ENCODE results near the gene KIAA0753. TPM values are rescaled to one million over a fixed set of nuclear protein-coding genes. Genes with fewer than 3 reads are reported as not detected.

Gene KIAA0753
- total and polyA plus RNA-seq, 2 of the 4 experiments (the other 2 are of a cell fraction), result 10.2 to 17.6 TPM

GRCh38 chr17:6539871-6540270, 100.6 kb downstream of the KIAA0753 start:
- no peak for TF ChIP-seq RFX5 (IDR thresholded peaks at IDR 0.05; ENCODE audit: low read depth, low read length)
- no peak for TF ChIP-seq RAD21 (IDR thresholded peaks at IDR 0.05; ENCODE audit: low read length)
- no peak for TF ChIP-seq MAZ (IDR thresholded peaks at IDR 0.05; ENCODE audit: borderline replicate concordance, low read depth, low read length)
- no peak for TF ChIP-seq MXI1 (IDR thresholded peaks at IDR 0.05; ENCODE audit: borderline replicate concordance, low read depth, low read length)
- no peak for TF ChIP-seq FOS (IDR thresholded peaks at IDR 0.05; ENCODE audit: low read depth, low read length)
- TF ChIP-seq NFE2L2 (IDR thresholded peaks at IDR 0.05; ENCODE audit: low read depth, low read length), result no peak
- TF ChIP-seq RCOR1 (IDR thresholded peaks at IDR 0.05; ENCODE audit: insufficient replicate concordance, low read length), result no peak
- TF ChIP-seq POLR2A (IDR thresholded peaks at IDR 0.05; ENCODE audit: low read depth, low read length), result no peak
- TF ChIP-seq CEBPB (IDR thresholded peaks at IDR 0.05; ENCODE audit: low read depth, low read length), result no peak
- no peak for TF ChIP-seq USF2 (IDR thresholded peaks at IDR 0.05; ENCODE audit: low read depth, low read length)
- no peak for TF ChIP-seq CTCF (conservative IDR thresholded peaks at IDR 0.05; ENCODE audit: low read depth, low read length)
- no peak for TF ChIP-seq SMC3 (IDR thresholded peaks at IDR 0.05; ENCODE audit: low read depth, low read length)
- no peak for TF ChIP-seq ELK1 (IDR thresholded peaks at IDR 0.05; ENCODE audit: borderline replicate concordance, low read depth, low read length)
- no peak overlapping the region for H2BK15ac ChIP-seq (ENCODE audit: low read depth, low read length)
- intact Hi-C loops (cut with micrococcal nuclease) (no loop called here), in situ Hi-C loops (cut with MboI; ENCODE audit: low sequenced_read_pairs) (no loop called here), dilution Hi-C loops (cut with HindIII; ENCODE audit: low sequenced_read_pairs, unreplicated experiment) (no loop called here)
- POLR2A ChIA-PET (ENCODE audit: unreplicated experiment), result no interaction called here
- no peak overlapping the region for H2AK9ac ChIP-seq (replicated peaks; ENCODE audit: low read depth, low read length, poor library complexity)
- no peak for ATAC-seq (ENCODE audit: low read depth)
- DNase-seq, result no peak
- CTCF ChIA-PET, result no interaction called here
- no peak overlapping the region for H4K91ac ChIP-seq (ENCODE audit: insufficient read depth, low read depth, low read length)
- no peaks in the 10 kb centered on the region for H4K20me1 ChIP-seq (ENCODE audit: insufficient read depth, low read length)
- no peak overlapping the region for H3K56ac ChIP-seq (ENCODE audit: extremely low read depth, insufficient read depth, low read length)
- no peak overlapping the region for H2BK120ac ChIP-seq (ENCODE audit: low read depth, low read length)
- 0 out of 2 replicates have a peak, but pooled peaks cover 3% of the 10 kb centered on the region for H3K9me1 ChIP-seq (ENCODE audit: insufficient read depth, low read length)
- H2BK5ac ChIP-seq (ENCODE audit: low read depth, low read length, poor library complexity, severe bottlenecking), result no peak overlapping the region
- BruUV-seq (replicated peaks), result no TSS peak
- no peaks in the 10 kb centered on the region for H3K36me3 ChIP-seq (ENCODE audit: control insufficient read depth, insufficient read depth, low read length)
- H4K5ac ChIP-seq (ENCODE audit: low read depth, low read length), result no peak overlapping the region
- H3K4me3 ChIP-seq (ENCODE audit: insufficient read depth, low read depth, low read length), result no peak overlapping the region
- H3K27me3 ChIP-seq (ENCODE audit: control insufficient read depth, insufficient read depth, low read length), result peaks cover 14% of the 10 kb centered on the region
- no peak overlapping the region for H3K14ac ChIP-seq (replicated peaks; ENCODE audit: low read depth, low read length)
- H3K18ac ChIP-seq (ENCODE audit: low read depth, low read length), result no peak overlapping the region
- no peak overlapping the region for H3K4ac ChIP-seq (ENCODE audit: low read depth, low read length)
- no peak overlapping the region for H3K4me2 ChIP-seq (ENCODE audit: low read depth, low read length)
- no peak overlapping the region for H2AFZ ChIP-seq (replicated peaks; ENCODE audit: low read length, poor library complexity)
- H2AK5ac ChIP-seq (ENCODE audit: low read depth, low read length), result no peak overlapping the region
- H3K23ac ChIP-seq (ENCODE audit: low read depth, low read length), result no peak overlapping the region
- no peak overlapping the region for H2BK20ac ChIP-seq (ENCODE audit: low read depth, low read length)
- no peak overlapping the region for H3K27ac ChIP-seq (ENCODE audit: insufficient read depth, low read length)
- H4K8ac ChIP-seq (ENCODE audit: low read depth in 2 of 2, low read length in 2 of 2), result no peak overlapping the region
- peaks cover 3% of the 10 kb centered on the region for H3K9me3 ChIP-seq (ENCODE audit: control insufficient read depth, insufficient read depth, low read length)
- H3K9ac ChIP-seq (ENCODE audit: low read depth, low read length), result no peak overlapping the region
- no peaks in the 10 kb centered on the region for H3K79me1 ChIP-seq (ENCODE audit: low read depth in 1 of 2, low read length in 2 of 2)
- H3K4me1 ChIP-seq (ENCODE audit: control insufficient read depth, insufficient read depth, low read length), result no peaks in the 10 kb centered on the region
- WGBS, 2 experiments (ENCODE audit: extremely low coverage in 2 of 2, insufficient read length in 1 of 2), result 58% methylated on average over 2 of the region's 3 CpGs; no CpG with 5 or more reads in 1 of the 2 experiments
